ENCODE data around the gene TEC.

DNA sequence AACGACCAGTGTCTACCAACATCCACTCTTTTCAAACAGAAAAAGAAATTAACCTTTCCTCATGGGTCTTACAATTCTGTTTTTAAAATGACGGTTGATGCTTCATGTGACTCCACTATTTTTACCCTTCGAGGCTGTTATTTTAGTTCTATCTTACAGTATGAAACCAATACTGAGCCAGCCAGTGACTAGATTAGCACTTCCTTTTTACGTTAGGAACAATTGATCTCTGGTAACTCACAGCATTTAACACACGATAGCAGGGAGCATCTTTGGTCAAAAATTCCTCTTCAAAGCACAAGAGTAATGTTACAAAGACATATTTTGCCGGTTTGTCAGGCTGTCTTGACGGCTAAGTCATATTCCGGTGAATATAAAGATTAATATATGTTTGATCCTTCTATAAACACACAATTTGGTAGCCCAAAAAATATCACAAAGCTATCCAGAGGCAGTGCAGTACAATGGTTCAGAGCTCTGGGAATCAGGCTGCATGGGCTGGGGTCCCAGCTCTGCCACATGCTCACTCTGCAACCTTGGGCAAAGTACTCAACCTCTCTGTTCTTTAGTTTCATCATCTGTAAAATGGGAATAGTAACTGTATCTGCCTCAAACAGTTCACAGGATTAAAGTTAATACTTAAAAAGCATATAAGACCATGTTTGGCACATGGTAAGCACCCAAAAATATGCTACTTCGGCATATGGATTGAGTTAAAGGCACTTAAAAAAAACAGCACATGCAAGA, 72.7 kb downstream of the TEC start:
- TF ChIP-seq, protein P1, sequence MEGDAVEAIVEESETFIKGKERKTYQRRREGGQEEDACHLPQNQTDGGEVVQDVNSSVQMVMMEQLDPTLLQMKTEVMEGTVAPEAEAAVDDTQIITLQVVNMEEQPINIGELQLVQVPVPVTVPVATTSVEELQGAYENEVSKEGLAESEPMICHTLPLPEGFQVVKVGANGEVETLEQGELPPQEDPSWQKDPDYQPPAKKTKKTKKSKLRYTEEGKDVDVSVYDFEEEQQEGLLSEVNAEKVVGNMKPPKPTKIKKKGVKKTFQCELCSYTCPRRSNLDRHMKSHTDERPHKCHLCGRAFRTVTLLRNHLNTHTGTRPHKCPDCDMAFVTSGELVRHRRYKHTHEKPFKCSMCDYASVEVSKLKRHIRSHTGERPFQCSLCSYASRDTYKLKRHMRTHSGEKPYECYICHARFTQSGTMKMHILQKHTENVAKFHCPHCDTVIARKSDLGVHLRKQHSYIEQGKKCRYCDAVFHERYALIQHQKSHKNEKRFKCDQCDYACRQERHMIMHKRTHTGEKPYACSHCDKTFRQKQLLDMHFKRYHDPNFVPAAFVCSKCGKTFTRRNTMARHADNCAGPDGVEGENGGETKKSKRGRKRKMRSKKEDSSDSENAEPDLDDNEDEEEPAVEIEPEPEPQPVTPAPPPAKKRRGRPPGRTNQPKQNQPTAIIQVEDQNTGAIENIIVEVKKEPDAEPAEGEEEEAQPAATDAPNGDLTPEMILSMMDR (conservative IDR thresholded peaks at IDR 0.05; ENCODE audit: low read length) = no peak
- TF ChIP-seq EZH2phosphoT487 (IDR thresholded peaks at IDR 0.05; ENCODE audit: borderline replicate concordance) = no peak

Data from Loucy (cell line).